A673 (cell line): Measurements from ENCODE around the gene API5. TPM values are rescaled to one million over a fixed set of nuclear protein-coding genes. Genes with fewer than 3 reads are reported as not detected.

Experiments used
- BruUV-seq: library from RNA; stranded (reverse); fragments of 400-500 nt; replicated peaks from 2 replicates; lab custom pipeline; 2021; lab: Mats Ljungman, UMichigan
- CTCF ChIA-PET: fragments of 300-600 bp; sonication (Branson Sonifier 250); formaldehyde crosslinking; loops from one replicate; lab custom pipeline; 2022; ENCODE audit warnings: antibody characterized with exemption; lab: Charles Lee
- POLR2A ChIA-PET: fragments of 300-600 bp; sonication (Branson Sonifier 250); formaldehyde crosslinking; loops from one replicate; lab custom pipeline; 2022; ENCODE audit warnings: antibody characterized with exemption; ENCODE audit not compliant: low non-redundant PET; lab: Charles Lee
- DNase-seq: peaks from one replicate; pipeline ENCODE4 v3.0.0-alpha.2; 2015; ENCODE audit warnings: low spot score
- H3K27ac ChIP-seq: fragments of 200-600 bp; sonication (generic); 2 replicates; pipeline ENCODE4 v1.5.1; 2016; ENCODE audit warnings: mixed run types, low read depth, mild to moderate bottlenecking, mixed read lengths, antibody characterized with exemption, low read length; ENCODE audit not compliant: poor library complexity, severe bottlenecking
- H3K27me3 ChIP-seq: fragments of 200-600 bp; sonication (generic); replicated peaks from 2 replicates; pipeline ENCODE4 v1.6.1; 2017; ENCODE audit warnings: mixed run types, low read depth, mild to moderate bottlenecking, mixed read lengths, antibody characterized with exemption, low read length; ENCODE audit not compliant: insufficient read depth, poor library complexity
- H3K36me3 ChIP-seq: fragments of 200-600 bp; sonication (generic); 2 replicates; pipeline ENCODE4 v1.6.1; 2016; ENCODE audit warnings: mixed run types, mild to moderate bottlenecking, mixed read lengths, antibody characterized with exemption, low read length; ENCODE audit not compliant: insufficient read depth, poor library complexity, severe bottlenecking
- H3K4me1 ChIP-seq: fragments of 200-600 bp; sonication (generic); 2 replicates; pipeline ENCODE4 v1.6.1; 2017; ENCODE audit warnings: mixed run types, mild to moderate bottlenecking, mixed read lengths, antibody characterized with exemption, low read length; ENCODE audit not compliant: insufficient read depth, poor library complexity, severe bottlenecking
- H3K4me3 ChIP-seq: fragments of 200-600 bp; sonication (generic); 2 replicates; pipeline ENCODE4 v1.5.1; 2016; ENCODE audit warnings: low read depth, mixed run types, mild to moderate bottlenecking, mixed read lengths, low read length; ENCODE audit not compliant: poor library complexity, severe bottlenecking
- H3K9me3 ChIP-seq: fragments of 200-600 bp; sonication (generic); 2 replicates; pipeline ENCODE4 v1.6.1; 2016; ENCODE audit warnings: mixed run types, low read depth, mild to moderate bottlenecking, mixed read lengths, antibody characterized with exemption, low read length; ENCODE audit not compliant: poor library complexity, severe bottlenecking
- CTCF ChIP-seq: fragments of 300-800, 200-600 bp; sonication (generic); conservative IDR thresholded peaks from 2 replicates; pipeline ENCODE4 v1.5.1; 2017; ENCODE audit warnings: low read depth, mild to moderate bottlenecking, antibody characterized with exemption, low read length, moderate library complexity, mixed read lengths
- EZH2 ChIP-seq: fragments of 200-600 bp; sonication (generic); IDR thresholded peaks from 2 replicates; pipeline ENCODE4 v1.6.1; 2017; ENCODE audit warnings: borderline replicate concordance, low read depth, mild to moderate bottlenecking, mixed read lengths, antibody characterized with exemption, low read length; ENCODE audit not compliant: poor library complexity, severe bottlenecking
- intact Hi-C: fragments of 100-400 bp; cut with micrococcal nuclease; formaldehyde crosslinking; loops from one replicate; pipeline ENCODE4 v1.10.0; 2022; ENCODE audit not compliant: unreplicated experiment
- total RNA-seq: library from RNA; stranded (reverse); gene quantifications from 2 replicates; pipeline ENCODE4 v1.2.3, GENCODE V29; 2021

The API5 gene
- total RNA-seq, 1 experiment from 2014 or later: 328 TPM

DNA sequence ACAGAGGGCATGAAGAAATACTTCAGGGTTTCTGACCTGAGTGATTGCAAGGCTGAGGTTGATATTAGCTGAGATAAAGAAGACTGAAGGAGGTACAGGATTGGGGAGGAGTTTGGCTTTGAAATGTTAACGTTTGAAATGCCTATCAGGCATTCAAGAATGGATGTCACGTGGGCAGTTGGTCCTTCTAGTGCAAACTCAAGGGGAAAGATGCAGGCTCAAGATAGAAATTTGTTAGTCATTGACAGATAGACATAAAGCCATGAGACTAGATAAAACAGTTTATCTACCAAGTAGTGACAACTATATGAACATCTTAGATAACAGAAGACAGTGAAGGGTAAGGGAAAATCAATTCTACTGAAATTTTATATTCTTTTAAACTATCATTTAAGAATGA, 70.0 kb downstream of the API5 start:
- no peaks in the 10 kb centered on the region for H3K27me3 ChIP-seq
- TSS peak; percentile 5 for BruUV-seq
- ChIA-PET CTCF (no interaction called here), POLR2A (no interaction called here)
- H3K9me3 ChIP-seq: no peaks in the 10 kb centered on the region
- H3K4me3 ChIP-seq: no peak overlapping the region
- peaks cover 38% of the 10 kb centered on the region for H3K36me3 ChIP-seq
- intact Hi-C loops: no loop called here
- no peaks in the 10 kb centered on the region for H3K4me1 ChIP-seq
- no peak for DNase-seq
- no peak overlapping the region for H3K27ac ChIP-seq
- TF ChIP-seq CTCF (no peak), EZH2 (no peak)

DNA sequence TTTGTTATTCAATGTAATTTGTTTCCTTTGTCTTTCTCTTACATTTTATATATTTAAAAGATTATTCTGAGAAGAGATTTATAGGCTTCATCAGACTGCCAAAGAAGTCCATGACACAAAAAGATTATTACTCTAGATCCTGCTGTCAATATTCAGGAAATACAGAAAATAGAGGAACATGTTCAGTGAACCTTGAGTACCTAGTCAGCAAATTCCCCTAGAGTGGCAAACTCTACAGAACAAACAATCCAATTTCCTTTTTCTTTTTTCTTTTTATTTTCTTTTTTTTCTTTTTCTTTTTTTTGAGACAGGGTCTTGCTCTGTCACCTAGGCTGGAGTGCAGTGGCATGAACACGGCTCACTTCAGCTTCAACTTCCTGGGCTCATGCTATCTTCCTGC, 70.8 kb downstream of the API5 start:
- intact Hi-C loops: no loop called here
- Histone ChIP-seq H3K27me3 (no peaks in the 10 kb centered on the region), H3K9me3 (no peaks in the 10 kb centered on the region), H3K4me3 (no peak overlapping the region), H3K27ac (peak overlapping the region; percentile 7), H3K4me1 (no peaks in the 10 kb centered on the region), H3K36me3 (peaks cover 40% of the 10 kb centered on the region)
- CTCF ChIA-PET: no interaction called here
- TF ChIP-seq EZH2 (no peak), CTCF (no peak)
- POLR2A ChIA-PET: no interaction called here
- no TSS peak for BruUV-seq
- no peak for DNase-seq

- TF ChIP-seq EZH2 (no peak), CTCF (no peak)
- CTCF ChIA-PET: no interaction called here
- H3K27ac ChIP-seq: no peak overlapping the region
- no peaks in the 10 kb centered on the region for H3K27me3 ChIP-seq
- H3K4me1 ChIP-seq: no peaks in the 10 kb centered on the region
- intact Hi-C loops: no loop called here
- H3K4me3 ChIP-seq: no peak overlapping the region
- POLR2A ChIA-PET: no interaction called here
- H3K36me3 ChIP-seq: peaks cover 46% of the 10 kb centered on the region
- no peaks in the 10 kb centered on the region for H3K9me3 ChIP-seq
- no peak for DNase-seq
- BruUV-seq: no TSS peak
These were observed 72.6 kb downstream of the API5 start for GRCh38 chr11:43384393-43384792.
